Lung microvascular endothelial cell (primary cell): Measurements from ENCODE around the gene SLC2A4. TPM values are rescaled to one million over a fixed set of nuclear protein-coding genes. Genes with fewer than 3 reads are reported as not detected.
A peak's percentile ranks its signal among the peaks of the same experiment; 100 is the strongest.

Experiments
- DNase-seq, 2 donors: peaks; one replicate each; pipeline versions ENCODE4 v3.0.0 to v3.0.0-alpha.2; 2010; ENCODE audit warnings: low read depth in 2 of 2
- total RNA-seq: library from RNA; depleted of rRNA; stranded (reverse); fragments of >200 nt; gene quantifications from 2 replicates; pipeline ENCODE4 v1.2.1, GENCODE V29; 2014

SLC2A4 gene
- total RNA-seq, 1 donor from 2014 or later = 0.60 TPM

- DNase-seq = no peak
Measured at GRCh38 chr17:7263801-7264078, 17.8 kb upstream of the SLC2A4 start.

GRCh38 chr17:7266784-7267183 lies 14.7 kb upstream of the SLC2A4 start:
- DNase-seq = no peak

GRCh38 chr17:7279448-7279847 lies 2.1 kb upstream of the SLC2A4 start:
- DNase-seq = no peak

- DNase-seq = peak; percentile 78 to 85
Measured at GRCh38 chr17:7280519-7281073, 922 bp upstream of the SLC2A4 start.

GRCh38 chr17:7281953-7282751 lies 634 bp downstream of the SLC2A4 start:
- DNase-seq = peak in 1 of 2 donors; percentile 58

- DNase-seq = peak in 1 of 2 donors; percentile 14
Measured at GRCh38 chr17:7282752-7283321, 1.3 kb downstream of the SLC2A4 start.

GRCh38 chr17:7283471-7284216 lies 2.1 kb downstream of the SLC2A4 start:
- DNase-seq = no peak

- no peak for DNase-seq
Measured at GRCh38 chr17:7284911-7285310, 3.4 kb downstream of the SLC2A4 start.

- no peak for DNase-seq
Measured at GRCh38 chr17:7285679-7286078, 4.2 kb downstream of the SLC2A4 start.

GRCh38 chr17:7289256-7290032 lies 7.9 kb downstream of the SLC2A4 start:
- no peak for DNase-seq

GRCh38 chr17:7290166-7290565 lies 8.6 kb downstream of the SLC2A4 start:
- DNase-seq = no peak

- no peak for DNase-seq
Measured at GRCh38 chr17:7290685-7291084, 9.2 kb downstream of the SLC2A4 start.

GRCh38 chr17:7292194-7292593 lies 10.7 kb downstream of the SLC2A4 start:
- no peak for DNase-seq

- DNase-seq = no peak
Measured at GRCh38 chr17:7292729-7293128, 11.2 kb downstream of the SLC2A4 start.

- no peak for DNase-seq
Measured at GRCh38 chr17:7293159-7293558, 11.6 kb downstream of the SLC2A4 start.

- no peak for DNase-seq
Measured at GRCh38 chr17:7293816-7294613, 12.5 kb downstream of the SLC2A4 start.

- DNase-seq = peak in 1 of 2 donors; percentile 56
Measured at GRCh38 chr17:7294614-7295153, 13.2 kb downstream of the SLC2A4 start, which contains the start of gene YBX2. TSS of gene YBX2 (minus strand) at chr17:7294639. CDS start at chr17:7294500, 139 bp downstream.

GRCh38 chr17:7295230-7296180 lies 14.0 kb downstream of the SLC2A4 start:
- no peak for DNase-seq

GRCh38 chr17:7296189-7296861 lies 14.8 kb downstream of the SLC2A4 start:
- DNase-seq = peak; percentile 81 to 83
